ENCODE data around the gene AHDC1. TPM values are rescaled to one million over a fixed set of nuclear protein-coding genes. Genes with fewer than 3 reads are reported as not detected.

The AHDC1 gene
- total and polyA plus RNA-seq, 2 donors (not counting 1 experiment from before 2014, with no cell fraction given): 4.2 to 6.9 TPM

GRCh38 chr1:27603309-27603680 is 649 bp downstream of the AHDC1 start:
- Histone ChIP-seq H3K9ac (ENCODE audit: insufficient read depth, low read length) (peak overlapping the region; percentile 77), H3K9me3 (ENCODE audit: control insufficient read depth, insufficient read depth, low read depth, low read length) (no peaks in the 10 kb centered on the region), H3K4me3 (replicated peaks in 1 of 4; ENCODE audit: control extremely low read depth in 1 of 4, insufficient read depth in 1 of 4, low read depth in 3 of 4, low read length in 4 of 4) (peak overlapping the region; percentile 60 to 93 (median 92)), H4K20me1 (ENCODE audit: control insufficient read depth, extremely low read depth, insufficient read depth, low read length) (no peaks in the 10 kb centered on the region), H3K27me3 (ENCODE audit: control insufficient read depth, insufficient read depth, low read length) (no peaks in the 10 kb centered on the region), H3K4me2 (ENCODE audit: extremely low read depth, insufficient read depth, low read length) (peak overlapping the region; percentile 25), H2AFZ (ENCODE audit: low read length) (no peak overlapping the region), H3K79me2 (ENCODE audit: control insufficient read depth, insufficient read depth, low read length) (peaks cover 48% of the 10 kb centered on the region), H3K27ac (ENCODE audit: insufficient read depth, low read length) (peak overlapping the region; percentile 57), H3K36me3 (ENCODE audit: control insufficient read depth, insufficient read depth, low read length) (no peaks in the 10 kb centered on the region), H3K4me1 (ENCODE audit: control insufficient read depth, extremely low read depth, insufficient read depth, low read length) (peaks cover 30% of the 10 kb centered on the region)
- TF ChIP-seq EZH2 (IDR thresholded peaks at IDR 0.05; ENCODE audit: low read length, missing control alignments) (no peak), CTCF (conservative IDR thresholded peaks at IDR 0.05 in 1 of 2, IDR thresholded peaks at IDR 0.05 in 1 of 2; ENCODE audit: low read depth in 1 of 2, low read length in 2 of 2) (no peak)
- DNase-seq (ENCODE audit: low read depth in 2 of 2): no peak

GRCh38 chr1:27602462-27603308 is 1.3 kb downstream of the AHDC1 start:
- no peaks in the 10 kb centered on the region for H3K36me3 ChIP-seq (ENCODE audit: control insufficient read depth, insufficient read depth, low read length)
- H2AFZ ChIP-seq (ENCODE audit: low read length): no peak overlapping the region
- peak overlapping the region; percentile 97 for H3K4me2 ChIP-seq (ENCODE audit: extremely low read depth, insufficient read depth, low read length)
- TF ChIP-seq EZH2 (IDR thresholded peaks at IDR 0.05; ENCODE audit: low read length, missing control alignments): no peak
- peak in 1 of 2 donors; percentile 5 for TF ChIP-seq CTCF (conservative IDR thresholded peaks at IDR 0.05 in 1 of 2, IDR thresholded peaks at IDR 0.05 in 1 of 2; ENCODE audit: low read depth in 1 of 2, low read length in 2 of 2)
- no peak for DNase-seq (ENCODE audit: low read depth in 2 of 2)
- H3K79me2 ChIP-seq (ENCODE audit: control insufficient read depth, insufficient read depth, low read length): peaks cover 54% of the 10 kb centered on the region
- H3K4me1 ChIP-seq (ENCODE audit: control insufficient read depth, extremely low read depth, insufficient read depth, low read length): peaks cover 36% of the 10 kb centered on the region
- H4K20me1 ChIP-seq (ENCODE audit: control insufficient read depth, extremely low read depth, insufficient read depth, low read length): peaks cover 1% of the 10 kb centered on the region
- H3K27me3 ChIP-seq (ENCODE audit: control insufficient read depth, insufficient read depth, low read length): no peaks in the 10 kb centered on the region
- H3K9me3 ChIP-seq (ENCODE audit: control insufficient read depth, insufficient read depth, low read depth, low read length): no peaks in the 10 kb centered on the region
- peak overlapping the region; percentile 77 to 93 (median 92) for H3K4me3 ChIP-seq (replicated peaks in 1 of 4; ENCODE audit: control extremely low read depth in 1 of 4, insufficient read depth in 1 of 4, low read depth in 3 of 4, low read length in 4 of 4)
- peak overlapping the region; percentile 57 for H3K27ac ChIP-seq (ENCODE audit: insufficient read depth, low read length)
- peak overlapping the region; percentile 77 for H3K9ac ChIP-seq (ENCODE audit: insufficient read depth, low read length)

- peaks cover 2% of the 10 kb centered on the region for H4K20me1 ChIP-seq (ENCODE audit: control insufficient read depth, extremely low read depth, insufficient read depth, low read length)
- TF ChIP-seq CTCF (conservative IDR thresholded peaks at IDR 0.05 in 1 of 2, IDR thresholded peaks at IDR 0.05 in 1 of 2; ENCODE audit: low read depth in 1 of 2, low read length in 2 of 2) (no peak), EZH2 (IDR thresholded peaks at IDR 0.05; ENCODE audit: low read length, missing control alignments) (no peak)
- H3K36me3 ChIP-seq (ENCODE audit: control insufficient read depth, insufficient read depth, low read length): no peaks in the 10 kb centered on the region
- H3K4me1 ChIP-seq (ENCODE audit: control insufficient read depth, extremely low read depth, insufficient read depth, low read length): peaks cover 36% of the 10 kb centered on the region
- no peaks in the 10 kb centered on the region for H3K9me3 ChIP-seq (ENCODE audit: control insufficient read depth, insufficient read depth, low read depth, low read length)
- H3K27ac ChIP-seq (ENCODE audit: insufficient read depth, low read length): peak overlapping the region; percentile 10
- H3K79me2 ChIP-seq (ENCODE audit: control insufficient read depth, insufficient read depth, low read length): peaks cover 62% of the 10 kb centered on the region
- peak overlapping the region; percentile 58 for H3K9ac ChIP-seq (ENCODE audit: insufficient read depth, low read length)
- DNase-seq (ENCODE audit: low read depth in 2 of 2): peak in 1 of 2 donors; percentile 45
- peak overlapping the region; percentile 97 for H3K4me2 ChIP-seq (ENCODE audit: extremely low read depth, insufficient read depth, low read length)
- H3K27me3 ChIP-seq (ENCODE audit: control insufficient read depth, insufficient read depth, low read length): no peaks in the 10 kb centered on the region
- no peak overlapping the region for H2AFZ ChIP-seq (ENCODE audit: low read length)
- H3K4me3 ChIP-seq (replicated peaks in 1 of 4; ENCODE audit: control extremely low read depth in 1 of 4, insufficient read depth in 1 of 4, low read depth in 3 of 4, low read length in 4 of 4): peak overlapping the region; percentile 65 to 93 (median 84)
Observed at GRCh38 chr1:27601771-27602461, 2.0 kb downstream of the AHDC1 start.

Measured in fibroblast of lung (primary cell).